Endothelial cell of umbilical vein (primary cell): ENCODE measurements around the gene SPAST. TPM values are rescaled to one million over a fixed set of nuclear protein-coding genes. Genes with fewer than 3 reads are reported as not detected.

Experiments
- BruUV-seq: library from RNA; stranded (reverse); fragments of 400-500 nt; replicated peaks from 2 replicates; lab custom pipeline; 2021; lab: Mats Ljungman, UMichigan
- CTCF ChIA-PET: fragments of 300-600, 350-600 bp; sonication (Branson Sonifier 250); formaldehyde crosslinking; loops from one replicate; lab custom pipeline; 2021; ENCODE audit warnings: antibody characterized with exemption, inconsistent platforms; lab: Charles Lee
- POLR2A ChIA-PET: fragments of 300-600, 350-600 bp; sonication (Branson Sonifier 250); formaldehyde crosslinking; loops from one replicate; lab custom pipeline; 2021; ENCODE audit warnings: antibody characterized with exemption, inconsistent platforms; lab: Charles Lee
- DNase-seq: peaks from one replicate; pipeline ENCODE4 v3.0.0-alpha.2; 2011; ENCODE audit warnings: low read depth, low spot score
- FAIRE-seq: peaks from 2 replicates; lab custom pipeline; 2011; peaks lifted over from hg19 to GRCh38; lab: Jason Lieb, UNC
- H2AFZ ChIP-seq: 2 replicates; pipeline ENCODE4 v1.6.0; 2012; ENCODE audit warnings: low read depth, low read length, control low read depth, inconsistent platforms
- H3K27ac ChIP-seq: 2 replicates; pipeline ENCODE4 v1.5.1; 2011; ENCODE audit warnings: low read depth, mild to moderate bottlenecking, control low read depth, low read length, moderate library complexity; ENCODE audit not compliant: insufficient read depth
- H3K27me3 ChIP-seq, 2 experiments: 2 replicates each; pipeline versions ENCODE4 v1.6.0 to v1.6.1; 2011; ENCODE audit warnings: low read length in 2 of 2, mixed read lengths in 1 of 2; ENCODE audit not compliant: control insufficient read depth in 2 of 2, insufficient read depth in 2 of 2
- H3K36me3 ChIP-seq, 2 experiments: 2 replicates in 1 of 2; 3 replicates in 1 of 2; pipeline ENCODE4 v1.5.1; 2011; ENCODE audit warnings: low read length in 2 of 2, mild to moderate bottlenecking in 1 of 2, moderate library complexity in 1 of 2; ENCODE audit not compliant: control insufficient read depth in 2 of 2, insufficient read depth in 2 of 2; ENCODE audit errors: extremely low read depth in 1 of 2
- H3K4me1 ChIP-seq: 3 replicates; pipeline ENCODE4 v1.5.1; 2011; ENCODE audit warnings: mild to moderate bottlenecking, low read length; ENCODE audit not compliant: control insufficient read depth, insufficient read depth; ENCODE audit errors: extremely low read depth
- H3K4me2 ChIP-seq: 2 replicates; pipeline ENCODE4 v1.6.1; 2011; ENCODE audit warnings: low read length, control low read depth, mixed read lengths; ENCODE audit not compliant: insufficient read depth
- H3K4me3 ChIP-seq, 3 experiments: fragments of 200-600 bp in 1 of 3; sonication (generic), shearing (Covaris generic) in 1 of 3; replicated peaks in 1 of 3; 2 replicates each; pipeline ENCODE4 v1.5.1; 2011 to 2016; ENCODE audit warnings: control low read depth in 3 of 3, low read length in 3 of 3, mild to moderate bottlenecking in 2 of 3, inconsistent platforms in 1 of 3, low read depth in 1 of 3, moderate library complexity in 1 of 3; ENCODE audit not compliant: insufficient read depth in 1 of 3
- H3K79me2 ChIP-seq: 2 replicates; pipeline ENCODE4 v1.6.0; 2012; ENCODE audit warnings: low read length, inconsistent platforms; ENCODE audit not compliant: control insufficient read depth, insufficient read depth
- H3K9ac ChIP-seq: replicated peaks from 2 replicates; pipeline ENCODE3; 2011; ENCODE audit warnings: low read length, control low read depth; ENCODE audit not compliant: insufficient read depth; ENCODE audit errors: extremely low read depth
- H3K9me1 ChIP-seq: replicated peaks from 3 replicates; pipeline ENCODE4 v1.6.0; 2011; ENCODE audit warnings: mild to moderate bottlenecking, low read length; ENCODE audit not compliant: control insufficient read depth, insufficient read depth; ENCODE audit errors: extremely low read depth
- H3K9me3 ChIP-seq: replicated peaks from 2 replicates; pipeline ENCODE4 v1.5.1; 2012; ENCODE audit warnings: low read length, inconsistent platforms; ENCODE audit not compliant: control insufficient read depth, insufficient read depth
- H4K20me1 ChIP-seq: replicated peaks from 2 replicates; pipeline ENCODE3; 2011; ENCODE audit warnings: mild to moderate bottlenecking, low read length; ENCODE audit not compliant: control insufficient read depth, insufficient read depth; ENCODE audit errors: extremely low read depth
- CTCF ChIP-seq, 2 donors: IDR thresholded peaks; 1 replicate in 1 of 2; 2 replicates in 1 of 2; pipeline ENCODE4 v1.5.1; 2011; ENCODE audit warnings: low read length in 2 of 2, mild to moderate bottlenecking in 2 of 2, moderate library complexity in 2 of 2, control low read depth in 1 of 2, inconsistent platforms in 1 of 2, low read depth in 1 of 2; ENCODE audit not compliant: insufficient read depth in 1 of 2; ENCODE audit errors: extremely low read depth in 1 of 2
- EZH2 ChIP-seq: IDR thresholded peaks from 2 replicates; pipeline ENCODE4 v1.6.1; 2012; ENCODE audit warnings: borderline replicate concordance, low read depth, mild to moderate bottlenecking, moderate library complexity, low read length, inconsistent platforms; ENCODE audit not compliant: severe bottlenecking
- GATA2 ChIP-seq: IDR thresholded peaks from 2 replicates; pipeline ENCODE4 v1.7.0; 2011; ENCODE audit warnings: low read depth, mild to moderate bottlenecking, moderate library complexity, mixed read lengths, low read length; ENCODE audit not compliant: insufficient read length, insufficient read depth
- JUN ChIP-seq: IDR thresholded peaks from 2 replicates; pipeline ENCODE4 v1.6.1; 2011; ENCODE audit warnings: borderline replicate concordance, low read depth; ENCODE audit not compliant: insufficient read length, insufficient read depth
- MAX ChIP-seq: IDR thresholded peaks from 2 replicates; pipeline ENCODE4 v1.6.1; 2011; ENCODE audit not compliant: insufficient read depth, insufficient read length
- MYC ChIP-seq: IDR thresholded peaks from one replicate; pipeline ENCODE4 v1.6.1; 2011; ENCODE audit warnings: mild to moderate bottlenecking, low read depth, low read length
- dilution Hi-C: fragments of 300-500 bp; cut with MboI; formaldehyde crosslinking; loops from one replicate; pipeline ENCODE4 v1.15.0; 2019; ENCODE audit warnings: low sequenced_read_pairs; ENCODE audit not compliant: extremely low pct_ligation_motif_present
- intact Hi-C: fragments of 100-400 bp; cut with micrococcal nuclease; formaldehyde crosslinking; loops from one replicate; pipeline ENCODE4 v1.10.0; 2022
- polyA plus RNA-seq, 4 experiments: library from polyadenylated mRNA; depleted of rRNA in 3 of 4; stranded (reverse) in 3 of 4; unstranded in 1 of 4; fragments of >200 nt; gene quantifications; 2 replicates each; pipeline versions ENCODE4 v1.2.1 to v1.2.3, GENCODE V29; 2011 to 2012; ENCODE audit warnings: missing spikeins in 1 of 4
- total RNA-seq: library from RNA; stranded (reverse); gene quantifications from 2 replicates; pipeline ENCODE4 v1.2.3, GENCODE V29; 2021

The SPAST gene
- total and polyA plus RNA-seq, 2 donors (not counting 3 experiments of a cell fraction or from before 2014, with no cell fraction given): 4.7 to 24.9 TPM

- ChIA-PET CTCF (interaction anchor here (0.7 to 1.7 kb wide), 4 partner anchors 8 to 80 kb away, joined by 3 to 4 read pairs (median 3); partner anchors contain the start of gene DPY30), POLR2A (no interaction called here)
- DNase-seq (no peak), FAIRE-seq (peak; percentile 55)
- peaks cover 2% of the 10 kb centered on the region in 2 experiments for H3K36me3 ChIP-seq
- no peaks in the 10 kb centered on the region for H3K9me3 ChIP-seq
- no peaks in the 10 kb centered on the region for H3K9me1 ChIP-seq
- no peaks in the 10 kb centered on the region for H3K79me2 ChIP-seq
- H3K27ac ChIP-seq: no peak overlapping the region
- intact Hi-C loops: no loop called here
- H2AFZ ChIP-seq: no peak overlapping the region
- H3K4me1 ChIP-seq: no peaks in the 10 kb centered on the region
- H4K20me1 ChIP-seq: no peaks in the 10 kb centered on the region
- H3K9ac ChIP-seq: no peak overlapping the region
- H3K27me3 ChIP-seq: no peaks in the 10 kb centered on the region
- TF ChIP-seq MYC (no peak), CTCF (IDR thresholded peaks at IDR 0.05; ENCODE audit: extremely low read depth in 1 of 2, insufficient read depth in 1 of 2, low read depth in 1 of 2, low read length in 2 of 2) (no peak), EZH2 (no peak), JUN (no peak), GATA2 (no peak), MAX (no peak)
- BruUV-seq: no TSS peak
- H3K4me3 ChIP-seq: no peak overlapping the region
- no peak overlapping the region for H3K4me2 ChIP-seq
- dilution Hi-C loops: no loop called here
These were observed 55.8 kb downstream of the SPAST start for GRCh38 chr2:32119161-32119560.
